Astrocyte of the spinal cord (primary cell): Measurements from ENCODE around the gene TPSAB1.

Experiments used
- DNase-seq: peaks from one replicate; pipeline ENCODE4 v3.0.0; 2011; ENCODE audit warnings: low read depth, low spot score
- H3K4me3 ChIP-seq: 2 replicates; pipeline ENCODE4 v1.5.1; 2011; ENCODE audit warnings: low read depth, mild to moderate bottlenecking, low read length, moderate library complexity
- CTCF ChIP-seq: IDR thresholded peaks from 2 replicates; pipeline ENCODE4 v1.5.1; 2012; ENCODE audit warnings: low read depth, mild to moderate bottlenecking, low read length, inconsistent platforms
- in situ Hi-C: cut with HindIII; loops from 2 replicates; pipeline ENCODE4 v1.10.0; 2017; ENCODE audit warnings: low sequenced_read_pairs

Gene TPSAB1

GRCh38 chr16:1287982-1288670 is 47.6 kb downstream of the TPSAB1 start:
- no peak overlapping the region for H3K4me3 ChIP-seq
- DNase-seq = no peak
- in situ Hi-C loops = no loop called here

GRCh38 chr16:1288813-1289476 is 48.4 kb downstream of the TPSAB1 start:
- in situ Hi-C loops = no loop called here
- H3K4me3 ChIP-seq = no peak overlapping the region
- no peak for TF ChIP-seq CTCF
- no peak for DNase-seq

More at GRCh38 chr16:1287982-1288670, 47.6 kb downstream of the TPSAB1 start:
- TF ChIP-seq CTCF = no peak

- no peak for TF ChIP-seq CTCF
- in situ Hi-C loops = no loop called here
- no peak for DNase-seq
- H3K4me3 ChIP-seq = no peak overlapping the region
Observed at GRCh38 chr16:1289477-1289866, 49.0 kb downstream of the TPSAB1 start.

- no peak for TF ChIP-seq CTCF
- H3K4me3 ChIP-seq = no peak overlapping the region
- no peak for DNase-seq
- in situ Hi-C loops = no loop called here
Observed at GRCh38 chr16:1290063-1290501, 49.6 kb downstream of the TPSAB1 start.

- in situ Hi-C loops = no loop called here
- no peak for DNase-seq
- no peak overlapping the region for H3K4me3 ChIP-seq
- no peak for TF ChIP-seq CTCF
Observed at GRCh38 chr16:1290860-1291575, 50.5 kb downstream of the TPSAB1 start.

GRCh38 chr16:1291576-1291974 is 51.1 kb downstream of the TPSAB1 start:
- no peak overlapping the region for H3K4me3 ChIP-seq
- no peak for DNase-seq
- no peak for TF ChIP-seq CTCF
- in situ Hi-C loops = no loop called here
